Measurements from ENCODE around the gene MLLT1. TPM values are rescaled to one million over a fixed set of nuclear protein-coding genes. Genes with fewer than 3 reads are reported as not detected.

The MLLT1 gene
- total and polyA plus RNA-seq, 4 donors: 2.1 to 15.6 (median 7.3) TPM

- Histone ChIP-seq H3K36me3 (ENCODE audit: control insufficient read depth in 4 of 4, insufficient read depth in 3 of 4, low read depth in 1 of 4, low read length in 3 of 4) (no peaks in the 10 kb centered on the region), H3K9ac (ENCODE audit: low read depth in 1 of 2, low read length in 2 of 2) (no peak overlapping the region), H3K9me3 (ENCODE audit: control insufficient read depth in 4 of 4, low read length in 3 of 4) (no peaks in the 10 kb centered on the region), H3K4me1 (ENCODE audit: control insufficient read depth in 4 of 4, insufficient read depth in 4 of 4, low read length in 3 of 4) (no peaks in the 10 kb centered on the region), H3K4me3 (ENCODE audit: low read depth in 1 of 3, low read length in 3 of 3) (no peak overlapping the region), H3K27ac (ENCODE audit: low read depth in 1 of 2, low read length in 2 of 2) (no peak overlapping the region), H3K27me3 (ENCODE audit: control insufficient read depth in 4 of 4, insufficient read depth in 4 of 4, low read length in 3 of 4) (no peaks in the 10 kb centered on the region)
- TF ChIP-seq REST (IDR thresholded peaks at IDR 0.05): no peak
- WGBS: 96% methylated on average over 1 of the region's 1 CpG
- DNase-seq (ENCODE audit: low spot score): no peak
These were observed 112.7 kb downstream of the MLLT1 start for GRCh38 chr19:6167115-6167514.

- Histone ChIP-seq H3K9ac (ENCODE audit: low read depth in 1 of 2, low read length in 2 of 2) (no peak overlapping the region), H3K27me3 (ENCODE audit: control insufficient read depth in 4 of 4, insufficient read depth in 4 of 4, low read length in 3 of 4) (no peaks in the 10 kb centered on the region), H3K27ac (ENCODE audit: low read depth in 1 of 2, low read length in 2 of 2) (no peak overlapping the region), H3K4me3 (ENCODE audit: low read depth in 1 of 3, low read length in 3 of 3) (no peak overlapping the region), H3K36me3 (ENCODE audit: control insufficient read depth in 4 of 4, insufficient read depth in 3 of 4, low read depth in 1 of 4, low read length in 3 of 4) (no peaks in the 10 kb centered on the region), H3K9me3 (ENCODE audit: control insufficient read depth in 4 of 4, low read length in 3 of 4) (no peaks in the 10 kb centered on the region), H3K4me1 (ENCODE audit: control insufficient read depth in 4 of 4, insufficient read depth in 4 of 4, low read length in 3 of 4) (no peaks in the 10 kb centered on the region)
- TF ChIP-seq FOXA1 (IDR thresholded peaks at IDR 0.05): no peak
- TF ChIP-seq RXRA (IDR thresholded peaks at IDR 0.05): no peak
- TF ChIP-seq EGR1 (IDR thresholded peaks at IDR 0.05; ENCODE audit: low read depth in 2 of 2): no peak
- no peak for TF ChIP-seq TAF1 (conservative IDR thresholded peaks at IDR 0.05)
- no peak for TF ChIP-seq SP1 (IDR thresholded peaks at IDR 0.05)
- TF ChIP-seq MAX (IDR thresholded peaks at IDR 0.05): no peak
- TF ChIP-seq GABPA (IDR thresholded peaks at IDR 0.05 in 1 of 2, conservative IDR thresholded peaks at IDR 0.05 in 1 of 2): no peak
- no peak for TF ChIP-seq ATF3 (IDR thresholded peaks at IDR 0.05)
- TF ChIP-seq HNF4G (IDR thresholded peaks at IDR 0.05): no peak
- TF ChIP-seq ZBTB33 (IDR thresholded peaks at IDR 0.05): no peak
- TF ChIP-seq FOXA2 (IDR thresholded peaks at IDR 0.05): no peak
- no peak for TF ChIP-seq HNF4A (conservative IDR thresholded peaks at IDR 0.05)
- no peak for TF ChIP-seq REST (IDR thresholded peaks at IDR 0.05)
- TF ChIP-seq YY1 (IDR thresholded peaks at IDR 0.05): no peak
- TF ChIP-seq CTCF (IDR thresholded peaks at IDR 0.05; ENCODE audit: low read depth, low read length, missing input control): no peak
- 76% methylated on average over 5 of the region's 5 CpGs for WGBS
- no peak for DNase-seq (ENCODE audit: low spot score)
These were observed 114.8 kb downstream of the MLLT1 start for GRCh38 chr19:6164906-6165531.
